Measurements from ENCODE around the gene PLAAT4. TPM values are rescaled to one million over a fixed set of nuclear protein-coding genes. Genes with fewer than 3 reads are reported as not detected.

The PLAAT4 gene
- total and polyA plus RNA-seq, 2 experiments from 2014 or later, result 0.69 to 4.6 TPM

- H4K20me1 ChIP-seq (replicated peaks; ENCODE audit: insufficient read depth), result no peaks in the 10 kb centered on the region
- no peak for DNase-seq (ENCODE audit: low spot score)
- no peak for TF ChIP-seq CREB1 (CRISPR knock-in tag; IDR thresholded peaks at IDR 0.05; ENCODE audit: low read depth)
- TF ChIP-seq CTCF (conservative IDR thresholded peaks at IDR 0.05; ENCODE audit: low read depth in 2 of 2), result no peak
- no peak for TF ChIP-seq REST (IDR thresholded peaks at IDR 0.05; ENCODE audit: unreplicated experiment)
- no peak for TF ChIP-seq ZNF331 (CRISPR knock-in tag; IDR thresholded peaks at IDR 0.05; ENCODE audit: low read depth)
- no peak for TF ChIP-seq ZNF114 (CRISPR knock-in tag; IDR thresholded peaks at IDR 0.05)
- no peak for TF ChIP-seq STAT1 (IDR thresholded peaks at IDR 0.05; ENCODE audit: unreplicated experiment)
- TF ChIP-seq EZH2 (IDR thresholded peaks at IDR 0.05; ENCODE audit: low read depth, unreplicated experiment), result no peak
- TF ChIP-seq EZH2phosphoT487 (IDR thresholded peaks at IDR 0.05; ENCODE audit: unreplicated experiment), result no peak
- no peak for TF ChIP-seq ETS1 (IDR thresholded peaks at IDR 0.05)
- TF ChIP-seq ZNF462 (CRISPR knock-in tag; IDR thresholded peaks at IDR 0.05), result no peak
- no peak for TF ChIP-seq POLR2AphosphoS5 (IDR thresholded peaks at IDR 0.05; ENCODE audit: low read depth)
- no peak for TF ChIP-seq JUNB (IDR thresholded peaks at IDR 0.05; ENCODE audit: unreplicated experiment)
- TF ChIP-seq NANOG (IDR thresholded peaks at IDR 0.05; ENCODE audit: borderline replicate concordance), result no peak
- no peaks in the 10 kb centered on the region for H3K79me2 ChIP-seq (replicated peaks; ENCODE audit: insufficient read depth)
- ATAC-seq, result no peak
- Mint-ChIP-seq H3K4me3 (no peak overlapping the region), H3K27me3 (ENCODE audit: insufficient read depth, low read depth, poor library complexity) (peaks cover 11% of the 10 kb centered on the region), H3K27ac (no peak overlapping the region), H3K4me1 (peaks cover 48% of the 10 kb centered on the region), H3K36me3 (ENCODE audit: low read depth) (peaks cover 14% of the 10 kb centered on the region; the same call in 1 of the 3 replicates), H3K9me3 (peaks cover 14% of the 10 kb centered on the region)
- H3K4me2 ChIP-seq, result no peak overlapping the region
- peaks cover 9% of the 10 kb centered on the region; the same call in 1 of the 2 replicates for H3K9me2 ChIP-seq (ENCODE audit: insufficient read depth)
- H3F3A ChIP-seq (replicated peaks; ENCODE audit: low read depth), result no peaks in the 10 kb centered on the region; the same call in 1 of the 2 replicates
- H3K4me1 ChIP-seq (ENCODE audit: insufficient read depth), result peaks cover 26% of the 10 kb centered on the region
- H3K27ac ChIP-seq (ENCODE audit: low read depth), result no peak overlapping the region
- H3K27me3 ChIP-seq (ENCODE audit: insufficient read depth), result no peaks in the 10 kb centered on the region
- no peaks in the 10 kb centered on the region for H3K36me3 ChIP-seq (ENCODE audit: insufficient read depth)
- H3K4me3 ChIP-seq, result no peak overlapping the region
- H2AFZ ChIP-seq, result 0 out of 2 replicates have a peak overlapping the region, but pooled peaks have one; percentile 32
Measured at GRCh38 chr11:63506876-63507275, 29.7 kb upstream of the PLAAT4 start.
